Neutrophil (primary cell): ENCODE data around the gene TMCO2.

Source experiments
- H3K27ac ChIP-seq: fragments of 200-600 bp; sonication (generic); 2 replicates; pipeline ENCODE4 v1.5.1; 2016; ENCODE audit warnings: mild to moderate bottlenecking, moderate library complexity
- H3K27me3 ChIP-seq: fragments of 200-600 bp; sonication (generic); 2 replicates; pipeline ENCODE4 v1.6.0; 2016; ENCODE audit warnings: mild to moderate bottlenecking
- H3K36me3 ChIP-seq: fragments of 200-600 bp; sonication (generic); 2 replicates; pipeline ENCODE4 v1.5.1; 2017
- H3K4me1 ChIP-seq, 2 experiments: fragments of 200-600 bp in 1 of 2; sonication (generic) in 1 of 2; 1 replicate in 1 of 2; 2 replicates in 1 of 2; pipeline versions ENCODE4 v1.5.1 to v1.6.1; 2013 to 2016; ENCODE audit warnings: low read depth in 1 of 2, low read length in 1 of 2, mild to moderate bottlenecking in 1 of 2, moderate library complexity in 1 of 2; ENCODE audit not compliant: control insufficient read depth in 1 of 2, insufficient read depth in 1 of 2
- H3K4me3 ChIP-seq, 2 experiments: fragments of 200-600 bp in 1 of 2; sonication (generic) in 1 of 2; 1 replicate in 1 of 2; 2 replicates in 1 of 2; pipeline ENCODE4 v1.5.1; 2013 to 2016; ENCODE audit warnings: low read depth in 1 of 2, low read length in 1 of 2, mild to moderate bottlenecking in 1 of 2, moderate library complexity in 1 of 2
- H3K9me3 ChIP-seq: fragments of 200-600 bp; sonication (generic); 2 replicates; pipeline ENCODE4 v1.5.1; 2016
- CTCF ChIP-seq: fragments of 200-600 bp; sonication (generic); IDR thresholded peaks from 2 replicates; pipeline ENCODE4 v1.5.1; 2016; ENCODE audit warnings: antibody characterized with exemption

The TMCO2 gene

GRCh38 chr1:40273547-40274166 lies 25.9 kb downstream of the TMCO2 start:
- no peaks in the 10 kb centered on the region for H3K27me3 ChIP-seq
- H3K27ac ChIP-seq = no peak overlapping the region
- peaks cover 74% of the 10 kb centered on the region for H3K36me3 ChIP-seq
- no peak overlapping the region for H3K4me3 ChIP-seq
- no peak for TF ChIP-seq CTCF
- no peaks in the 10 kb centered on the region for H3K4me1 ChIP-seq
- H3K9me3 ChIP-seq = no peaks in the 10 kb centered on the region

- H3K36me3 ChIP-seq = peaks cover 74% of the 10 kb centered on the region
- no peaks in the 10 kb centered on the region for H3K9me3 ChIP-seq
- no peaks in the 10 kb centered on the region for H3K4me1 ChIP-seq
- no peak for TF ChIP-seq CTCF
- no peak overlapping the region for H3K27ac ChIP-seq
- H3K4me3 ChIP-seq = no peak overlapping the region
- H3K27me3 ChIP-seq = no peaks in the 10 kb centered on the region
Observed at GRCh38 chr1:40274331-40274730, 26.6 kb downstream of the TMCO2 start.

GRCh38 chr1:40276122-40276521 lies 28.4 kb downstream of the TMCO2 start:
- no peak overlapping the region for H3K4me3 ChIP-seq
- H3K9me3 ChIP-seq = no peaks in the 10 kb centered on the region
- TF ChIP-seq CTCF = no peak
- H3K27ac ChIP-seq = no peak overlapping the region
- H3K36me3 ChIP-seq = peaks cover 72% of the 10 kb centered on the region
- no peaks in the 10 kb centered on the region for H3K27me3 ChIP-seq
- H3K4me1 ChIP-seq = no peaks in the 10 kb centered on the region

- Histone ChIP-seq H3K9me3 (no peaks in the 10 kb centered on the region), H3K4me1 (no peaks in the 10 kb centered on the region), H3K27me3 (no peaks in the 10 kb centered on the region), H3K27ac (no peak overlapping the region), H3K4me3 (no peak overlapping the region), H3K36me3 (peaks cover 75% of the 10 kb centered on the region)
- no peak for TF ChIP-seq CTCF
Observed at GRCh38 chr1:40281853-40282252, 34.1 kb downstream of the TMCO2 start.

GRCh38 chr1:40291293-40291692 lies 43.6 kb downstream of the TMCO2 start:
- no peaks in the 10 kb centered on the region for H3K9me3 ChIP-seq
- H3K27ac ChIP-seq = no peak overlapping the region
- TF ChIP-seq CTCF = no peak
- no peaks in the 10 kb centered on the region for H3K27me3 ChIP-seq
- H3K4me1 ChIP-seq = no peaks in the 10 kb centered on the region
- no peak overlapping the region for H3K4me3 ChIP-seq
- H3K36me3 ChIP-seq = peaks cover 79% of the 10 kb centered on the region
